DMS79 (cell line): ENCODE measurements around the gene ATXN7L2.

Experiments
- DNase-seq: peaks from one replicate; lab custom pipeline; 2025; lab: John Stamatoyannopoulos, UW

Gene ATXN7L2

DNA sequence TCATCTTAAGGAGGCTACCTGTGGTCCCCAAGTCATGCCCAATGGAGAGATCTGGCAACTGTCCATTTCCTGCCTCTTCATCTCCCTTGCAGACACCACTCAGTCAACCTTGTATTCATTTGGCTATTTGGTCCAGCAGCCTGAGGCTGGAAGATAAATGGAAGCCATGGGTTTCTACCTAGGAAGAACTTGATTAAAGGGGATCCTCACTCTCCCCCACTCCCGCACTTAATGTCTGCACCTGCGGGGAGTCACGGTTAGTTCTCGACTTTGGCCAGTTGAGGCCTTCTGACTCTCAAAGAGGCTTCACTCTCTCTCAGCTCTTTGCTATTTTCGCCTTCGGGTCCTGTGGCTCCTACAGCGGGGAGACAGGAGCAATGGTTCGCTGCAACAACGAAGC lies 8.4 kb upstream of the ATXN7L2 start:
- no peak for DNase-seq

DNA sequence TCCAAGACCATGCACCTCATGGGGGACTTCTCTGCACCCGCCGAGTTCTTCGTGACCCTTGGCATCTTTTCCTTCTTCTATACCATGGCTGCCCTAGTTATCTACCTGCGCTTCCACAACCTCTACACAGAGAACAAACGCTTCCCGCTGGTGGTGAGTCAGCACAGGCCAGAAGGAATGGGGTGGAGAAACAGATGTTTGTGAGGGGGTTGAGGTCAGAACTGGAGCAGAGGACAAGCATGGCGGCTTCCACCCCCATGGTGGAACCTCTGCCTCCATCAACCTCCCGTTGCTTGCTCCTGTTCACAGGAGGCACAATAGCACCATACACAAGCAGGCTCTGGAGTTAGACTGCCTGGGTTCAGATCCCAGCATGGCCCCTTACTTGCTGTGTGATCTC lies 6.9 kb upstream of the ATXN7L2 start:
- DNase-seq = no peak

DNA sequence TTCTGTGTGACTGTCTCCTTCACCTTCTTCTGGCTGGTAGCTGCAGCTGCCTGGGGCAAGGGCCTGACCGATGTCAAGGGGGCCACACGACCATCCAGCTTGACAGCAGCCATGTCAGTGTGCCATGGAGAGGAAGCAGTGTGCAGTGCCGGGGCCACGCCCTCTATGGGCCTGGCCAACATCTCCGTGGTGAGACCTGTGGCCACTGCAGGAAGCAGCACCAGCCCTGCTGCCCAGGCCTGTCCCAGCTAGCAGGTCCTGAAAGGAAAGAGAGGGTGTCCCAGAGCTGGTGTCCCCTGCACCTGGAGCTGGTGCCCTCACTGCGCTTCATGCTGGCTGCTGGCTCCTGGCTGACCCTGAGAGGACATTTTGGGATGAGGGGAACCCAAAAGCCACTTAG lies 5.9 kb upstream of the ATXN7L2 start:
- DNase-seq = no peak

DNA sequence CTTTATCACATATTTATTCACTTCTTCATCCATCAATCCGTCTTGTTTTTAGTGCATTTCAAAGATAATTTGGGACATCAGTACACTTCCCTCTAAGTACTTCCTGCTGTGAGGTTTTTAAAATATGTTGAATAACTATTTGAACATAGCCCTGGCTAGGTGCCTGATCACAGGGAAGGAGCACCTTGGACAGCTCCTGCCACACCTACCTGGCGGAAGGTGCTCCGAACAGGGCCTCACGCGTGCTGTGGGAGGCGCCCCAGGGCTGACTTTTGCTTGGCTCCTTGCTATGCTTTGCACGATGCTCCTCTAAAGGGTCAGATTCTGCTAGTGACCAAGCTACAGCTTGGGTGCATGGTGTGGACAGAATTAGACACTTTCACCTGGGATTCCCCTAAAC lies 4.9 kb upstream of the ATXN7L2 start:
- DNase-seq = no peak

DNA sequence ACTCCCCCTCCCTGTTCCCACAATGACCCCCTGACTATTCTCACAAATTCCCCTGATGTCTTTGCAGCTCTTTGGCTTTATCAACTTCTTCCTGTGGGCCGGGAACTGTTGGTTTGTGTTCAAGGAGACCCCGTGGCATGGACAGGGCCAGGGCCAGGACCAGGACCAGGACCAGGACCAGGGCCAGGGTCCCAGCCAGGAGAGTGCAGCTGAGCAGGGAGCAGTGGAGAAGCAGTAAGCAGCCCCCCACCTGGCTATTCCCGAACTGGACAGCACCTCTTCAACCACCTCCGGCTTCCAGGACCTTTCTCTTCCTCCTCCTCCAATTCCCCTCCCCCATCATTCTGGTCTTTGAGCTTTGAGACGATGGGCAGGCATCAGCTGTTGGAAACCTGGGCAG lies 4.4 kb upstream of the ATXN7L2 start:
- DNase-seq = no peak

DNA sequence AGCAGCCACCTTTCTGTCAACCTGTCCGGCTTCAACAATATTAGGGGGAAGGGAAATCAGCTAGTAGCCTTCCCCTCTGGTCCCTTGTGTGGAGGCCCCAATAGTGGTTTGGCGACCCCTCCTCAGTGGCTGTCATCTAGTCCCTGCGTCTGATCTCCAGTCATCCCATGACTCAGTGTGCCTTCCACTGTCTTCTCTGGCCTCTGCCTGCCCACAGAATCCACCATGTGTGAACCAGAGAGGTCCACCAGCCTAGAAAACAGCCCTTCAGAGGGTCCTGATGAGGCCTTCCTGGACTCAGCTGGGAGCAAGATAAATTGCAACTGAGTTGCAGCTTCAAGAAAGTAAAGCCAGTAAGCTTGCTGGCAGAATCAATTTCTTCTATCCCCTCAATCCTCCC lies 3.8 kb upstream of the ATXN7L2 start:
- DNase-seq = no peak

DNA sequence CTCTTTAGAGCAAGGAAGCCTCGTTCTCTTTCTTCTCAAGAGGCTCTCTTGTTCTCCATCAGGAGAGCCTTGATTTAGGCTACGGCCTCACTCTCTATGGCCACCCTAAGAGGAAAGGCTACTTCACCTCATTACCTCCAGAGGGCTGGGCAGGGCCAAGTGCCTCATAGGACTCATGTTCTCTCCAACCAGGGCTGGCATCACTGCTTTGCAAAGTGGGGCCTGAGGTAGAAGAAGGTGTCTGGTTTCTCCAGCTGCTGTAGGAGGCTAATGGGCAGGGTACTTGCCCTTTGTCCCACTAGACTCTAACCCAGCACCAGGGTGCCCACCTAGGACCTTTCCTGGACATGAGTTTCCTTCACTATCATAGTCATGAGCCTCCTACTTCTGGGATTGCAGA lies 2.1 kb upstream of the ATXN7L2 start:
- peak; percentile 11 for DNase-seq

DNA sequence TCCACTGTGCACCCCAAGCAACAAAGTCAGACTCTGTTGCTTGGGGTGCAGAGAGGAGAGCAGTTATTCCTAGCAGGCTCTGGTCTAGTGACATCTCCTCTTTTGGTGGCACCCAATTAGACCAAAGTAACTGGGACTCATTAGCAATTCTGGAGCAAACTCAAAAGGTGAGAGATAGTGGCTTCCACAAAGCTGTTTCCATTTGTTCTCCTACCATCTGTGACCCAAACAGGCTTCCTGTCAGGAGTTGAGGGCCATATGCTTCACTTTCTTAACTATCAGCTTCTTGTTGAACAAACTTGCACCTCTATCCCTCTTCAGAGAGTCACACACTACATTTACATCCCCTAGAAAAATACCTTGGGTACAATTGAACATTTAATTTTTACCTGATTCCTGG lies 1.5 kb upstream of the ATXN7L2 start:
- no peak for DNase-seq

DNA sequence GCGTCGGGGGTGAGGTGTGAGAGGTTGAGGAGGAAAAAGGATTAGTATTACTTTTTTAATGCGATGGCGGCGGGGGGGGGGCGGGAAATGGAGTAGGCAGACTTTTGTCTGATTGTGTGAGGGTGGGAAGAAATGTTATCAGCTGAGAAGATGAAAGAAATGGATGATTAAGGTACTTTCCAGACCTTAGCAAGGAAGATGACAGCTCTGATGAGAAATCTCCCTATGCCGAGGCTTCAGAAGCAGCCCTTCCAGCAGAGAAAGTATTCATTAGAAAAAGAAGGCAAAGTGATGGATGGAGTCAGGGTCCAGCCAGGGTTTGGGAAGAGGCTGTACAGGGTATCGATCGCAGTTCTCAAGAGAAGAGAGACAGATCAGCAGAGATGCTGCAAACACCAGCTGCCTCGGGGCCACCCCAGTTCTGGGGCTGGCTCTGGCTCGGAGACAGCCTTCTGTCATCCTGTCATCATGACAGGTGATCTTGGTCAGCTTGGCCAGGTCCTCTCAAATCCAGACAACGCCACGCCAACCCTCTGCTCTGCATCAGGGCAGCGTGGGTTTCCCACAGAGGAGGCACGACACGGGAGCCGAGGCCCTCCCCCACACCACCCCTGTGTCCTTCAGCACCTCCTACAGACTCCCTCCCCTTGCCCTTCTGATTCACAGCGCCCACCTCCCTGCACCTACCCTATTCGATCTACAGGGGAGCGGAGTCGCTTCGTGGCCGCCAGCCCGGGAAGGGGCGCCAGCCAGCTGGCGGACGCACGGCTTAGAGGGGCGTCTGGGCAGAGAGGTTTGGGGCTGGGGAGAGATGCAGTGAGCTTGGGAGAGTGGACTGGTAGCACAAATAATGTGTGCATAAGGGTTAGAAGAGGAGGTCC lies 674 bp upstream of the ATXN7L2 start:
- DNase-seq = peak; percentile 43

DNA sequence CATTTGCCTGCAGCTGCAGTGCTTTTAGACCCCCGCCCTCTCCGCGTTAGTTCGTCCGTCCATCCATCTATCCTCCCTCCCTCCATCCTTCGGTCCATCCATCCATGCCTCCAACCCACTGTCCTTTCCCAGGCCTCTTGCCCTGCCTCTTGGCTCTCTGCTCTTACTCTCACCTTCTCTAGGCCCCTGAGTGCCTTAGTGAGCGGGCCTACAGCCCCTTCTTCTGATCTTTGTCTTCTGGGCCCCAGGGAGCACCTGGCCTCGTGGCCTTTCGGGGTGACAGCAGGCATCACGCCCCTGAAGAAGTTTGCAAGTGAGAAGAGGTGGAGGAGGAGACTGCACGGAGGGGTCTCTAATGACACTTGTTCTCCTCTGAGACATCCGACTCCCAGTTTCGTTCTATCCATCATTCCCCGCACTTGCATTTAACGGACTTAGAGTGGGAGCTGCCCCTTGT lies 842 bp downstream of the ATXN7L2 start:
- DNase-seq = no peak

DNA sequence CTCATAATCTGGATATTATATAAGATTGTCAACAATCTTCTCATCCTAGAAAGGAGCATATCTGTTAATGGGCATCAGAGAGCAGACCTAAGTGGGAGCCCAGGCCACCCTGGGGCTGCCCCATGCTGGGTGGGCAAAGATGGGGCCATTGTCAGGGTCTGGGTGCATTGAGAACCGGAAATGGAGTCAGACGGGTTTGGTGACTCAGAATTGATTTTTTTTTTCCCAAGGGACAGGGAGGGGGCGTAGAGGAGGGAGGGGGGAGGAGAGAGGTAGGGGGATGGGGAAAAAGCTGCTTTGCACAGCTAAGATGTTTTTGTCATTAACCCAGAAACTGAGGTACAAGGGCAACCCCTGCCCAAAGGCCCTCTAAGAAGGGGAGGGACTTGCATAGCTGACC lies 1.3 kb downstream of the ATXN7L2 start:
- no peak for DNase-seq

DNA sequence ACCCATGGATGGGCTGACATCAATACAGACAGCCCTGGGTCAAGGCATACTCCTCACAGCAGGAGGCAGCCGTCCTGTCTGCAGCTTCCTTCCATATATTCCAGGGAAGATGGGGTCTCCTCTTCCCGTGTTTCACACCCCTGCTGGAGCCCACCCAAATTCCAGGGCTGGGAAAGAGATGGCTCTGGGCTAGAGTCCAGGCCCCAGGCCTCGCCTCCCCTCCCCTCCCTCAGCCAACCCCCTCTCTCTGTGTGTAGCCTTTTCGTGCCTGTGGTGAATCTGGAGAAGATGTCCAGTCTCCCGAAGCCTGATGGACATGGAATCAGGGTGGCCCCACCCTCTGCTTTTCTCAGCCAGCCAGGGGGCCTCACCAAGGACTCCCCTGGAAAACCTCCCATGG lies 3.6 kb downstream of the ATXN7L2 start:
- DNase-seq = no peak

DNA sequence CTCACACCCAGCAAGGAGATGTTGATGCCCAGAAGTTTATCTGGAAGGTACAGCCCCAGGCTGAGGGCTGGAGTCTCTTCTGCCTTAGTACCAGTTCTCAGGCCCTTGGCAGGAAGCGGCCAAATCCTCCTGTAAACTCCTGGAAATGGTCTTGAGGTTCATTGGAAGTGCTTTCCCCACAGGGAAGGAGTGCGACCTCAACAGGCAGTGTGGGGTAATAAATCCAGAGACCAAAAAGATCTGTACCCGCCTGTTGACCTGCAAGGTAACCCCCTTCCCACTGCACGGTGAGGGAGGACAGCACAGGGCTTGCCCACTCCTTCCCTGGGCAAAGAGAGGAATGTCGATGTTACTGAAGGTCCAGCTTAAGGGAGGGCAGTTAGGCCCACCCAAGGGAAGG lies 4.5 kb downstream of the ATXN7L2 start:
- no peak for DNase-seq

DNA sequence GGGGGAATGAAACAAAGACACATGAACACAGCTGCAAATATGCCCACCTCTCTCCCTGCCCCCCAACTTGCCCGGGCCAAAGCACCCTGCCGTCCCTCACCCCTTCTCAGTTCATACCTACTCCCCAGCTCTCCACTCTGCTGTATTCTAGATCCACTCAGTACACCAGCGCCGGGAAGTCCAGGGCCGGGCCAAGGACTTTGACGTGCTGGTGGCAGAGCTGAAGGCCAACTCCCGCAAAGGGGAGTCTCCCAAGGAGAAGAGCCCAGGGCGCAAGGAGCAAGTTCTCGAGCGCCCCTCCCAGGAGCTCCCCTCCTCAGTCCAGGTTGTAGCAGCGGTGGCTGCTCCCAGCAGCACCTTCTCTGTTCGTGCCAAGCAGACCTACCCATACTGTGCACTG lies 5.0 kb downstream of the ATXN7L2 start:
- DNase-seq = no peak

DNA sequence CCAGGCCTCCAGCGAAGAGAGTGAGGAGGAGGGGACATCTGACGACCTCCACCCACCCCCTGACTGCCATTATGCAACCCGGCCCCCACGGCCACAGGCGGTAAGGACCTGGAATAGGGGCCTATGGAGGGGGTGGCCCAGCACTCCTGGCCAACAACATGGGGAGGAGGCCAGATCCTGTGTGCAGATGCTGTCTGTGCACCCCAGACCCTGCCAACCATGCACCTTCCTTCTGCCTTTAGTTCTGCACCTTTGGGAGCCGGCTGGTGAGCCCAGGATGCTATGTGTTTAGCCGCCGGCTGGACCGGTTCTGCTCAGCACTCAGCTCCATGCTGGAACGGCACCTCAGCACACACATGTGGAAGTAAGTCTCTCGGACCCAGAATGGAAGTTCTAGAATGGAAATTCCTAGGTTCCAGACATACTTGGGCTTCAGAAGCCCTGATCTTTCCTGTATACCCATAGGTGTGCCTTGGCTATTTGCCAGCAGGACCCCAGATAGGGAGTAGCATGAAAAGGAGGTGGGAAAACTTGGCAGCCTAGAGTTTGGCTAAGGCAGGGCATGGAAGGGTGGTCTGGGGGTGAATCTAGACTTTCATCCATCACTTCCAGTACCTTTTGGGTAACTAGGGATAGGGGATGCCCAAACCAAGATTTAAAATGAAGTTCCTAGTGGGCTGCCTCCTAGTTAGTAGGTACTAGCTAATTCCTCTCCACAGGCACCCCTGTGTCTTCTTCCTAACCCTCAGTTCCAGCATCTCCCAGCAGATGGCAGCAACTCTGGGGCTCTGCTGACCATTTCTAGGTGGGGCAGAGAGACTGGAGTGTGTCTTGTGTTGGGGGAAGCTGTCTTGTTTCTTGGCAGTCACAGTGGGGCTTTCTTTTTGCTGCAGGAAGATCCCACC lies 6.6 kb downstream of the ATXN7L2 start:
- peak; percentile 21 for DNase-seq

DNA sequence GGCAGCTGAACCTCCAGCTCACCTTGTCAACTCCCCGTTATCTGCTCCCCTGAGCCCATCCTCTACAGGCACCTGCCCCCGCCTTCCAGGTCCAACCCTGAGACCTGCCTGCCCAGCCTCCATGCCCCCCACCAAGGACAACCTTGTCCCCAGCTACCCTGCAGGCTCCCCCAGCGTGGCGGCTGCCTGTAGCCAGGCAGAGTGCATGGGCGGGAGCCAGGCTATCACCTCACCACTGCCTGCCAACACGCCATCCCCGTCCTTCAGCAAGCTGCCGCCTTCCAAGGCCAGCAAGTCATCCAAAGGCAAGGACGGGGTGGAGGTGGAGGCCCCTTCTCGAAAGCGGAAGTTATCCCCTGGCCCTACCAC lies 7.2 kb downstream of the ATXN7L2 start:
- no peak for DNase-seq

DNA sequence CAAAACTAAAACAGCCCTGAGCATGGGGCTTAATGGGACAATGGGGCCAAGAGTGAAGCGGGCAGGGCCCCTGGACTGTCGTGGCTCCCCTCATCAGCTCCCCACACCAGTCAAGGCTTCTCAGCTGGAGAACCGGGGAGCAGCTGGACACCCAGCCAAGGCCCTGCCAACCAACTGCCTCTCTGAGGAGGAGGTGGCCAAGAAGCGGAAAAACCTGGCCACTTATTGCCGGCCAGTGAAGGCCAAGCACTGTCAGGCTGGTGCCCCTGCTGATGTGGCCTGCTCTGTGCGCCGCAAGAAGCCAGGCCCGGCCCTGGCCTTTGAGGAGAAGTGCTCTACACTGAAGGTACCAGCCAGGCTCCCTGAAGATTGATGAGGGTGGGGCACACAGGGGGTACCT lies 7.7 kb downstream of the ATXN7L2 start:
- DNase-seq = no peak

DNA sequence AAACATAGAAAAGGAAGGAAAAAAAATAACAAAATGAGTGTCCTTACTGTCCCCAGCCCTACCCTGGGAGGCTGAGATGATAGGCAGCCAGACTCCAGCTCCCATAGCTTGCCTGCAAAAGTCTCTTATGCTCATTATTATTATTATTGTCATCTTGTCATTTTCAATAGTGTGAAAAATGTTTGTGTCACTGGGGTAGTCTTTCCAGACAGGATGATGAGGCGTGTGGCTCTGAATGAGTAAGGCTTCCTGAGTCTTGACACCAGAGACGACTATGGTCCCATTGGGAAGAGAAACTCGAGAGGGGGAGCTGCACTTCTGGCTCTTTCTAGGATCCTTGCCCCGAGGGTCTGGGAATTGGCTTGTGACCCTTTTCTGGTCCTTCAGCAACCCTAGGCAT lies 9.1 kb downstream of the ATXN7L2 start:
- no peak for DNase-seq

DNA sequence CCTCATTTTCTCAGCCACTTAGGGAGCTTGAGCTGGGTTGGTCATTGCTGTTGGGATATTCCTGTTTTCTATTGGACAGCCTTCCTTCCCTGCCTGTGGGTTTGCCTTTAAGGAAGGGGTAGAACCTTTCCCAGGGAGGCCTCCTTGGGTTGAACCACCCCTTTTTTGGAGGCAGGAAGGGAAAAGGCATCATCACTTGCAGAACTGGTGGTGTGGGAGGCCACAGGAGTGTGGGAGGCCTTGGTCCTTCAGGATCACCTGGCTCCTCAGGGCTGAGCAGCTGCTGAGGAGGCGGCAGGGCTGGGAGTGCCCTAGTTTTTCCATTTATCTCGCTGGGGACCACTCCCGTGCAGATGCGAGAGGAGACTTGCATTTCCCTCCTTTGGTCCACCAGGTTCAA lies 9.5 kb downstream of the ATXN7L2 start:
- DNase-seq = no peak

DNA sequence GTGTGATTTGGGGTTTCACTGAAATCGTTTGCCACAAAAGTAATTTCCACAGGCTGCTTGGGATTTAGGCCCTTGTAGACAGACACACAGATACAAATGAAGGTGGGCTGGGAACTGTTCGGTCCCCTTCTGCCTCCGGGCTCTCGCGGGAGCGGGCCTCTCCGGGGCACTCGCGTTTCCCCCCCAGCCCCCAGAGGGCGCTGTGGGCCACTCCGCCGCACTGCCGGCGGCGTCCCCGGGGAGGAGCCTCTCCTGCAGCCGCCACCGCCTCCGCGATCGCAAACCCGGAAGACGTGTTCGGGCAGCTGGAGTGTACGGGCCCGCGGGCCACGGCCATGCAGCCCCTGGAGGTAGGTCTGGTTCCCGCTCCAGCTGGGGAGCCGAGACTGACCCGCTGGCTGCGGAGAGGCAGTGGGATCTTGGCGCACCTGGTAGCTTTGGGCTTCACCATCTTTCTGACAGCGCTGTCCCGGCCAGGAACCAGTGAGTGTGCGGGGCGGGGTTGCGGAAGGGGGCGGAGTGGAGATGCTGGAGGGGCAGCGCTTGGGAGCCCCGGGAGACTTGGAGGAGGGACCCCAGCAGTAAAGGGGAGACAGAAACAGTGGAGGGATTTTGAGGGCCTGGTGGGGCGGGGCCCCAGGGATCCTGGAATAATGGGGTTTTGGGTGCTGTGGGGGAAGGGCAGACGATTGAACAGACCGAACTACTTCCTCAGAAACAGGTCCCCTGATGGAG lies 10.3 kb downstream of the ATXN7L2 start, which contains the start of gene CYB561D1:
TSS of gene CYB561D1 (plus strand) at position 290 of the 735 bp plus-strand sequence. CDS start at position 336, 46 bp downstream.
- peak; percentile 74 for DNase-seq

DNA sequence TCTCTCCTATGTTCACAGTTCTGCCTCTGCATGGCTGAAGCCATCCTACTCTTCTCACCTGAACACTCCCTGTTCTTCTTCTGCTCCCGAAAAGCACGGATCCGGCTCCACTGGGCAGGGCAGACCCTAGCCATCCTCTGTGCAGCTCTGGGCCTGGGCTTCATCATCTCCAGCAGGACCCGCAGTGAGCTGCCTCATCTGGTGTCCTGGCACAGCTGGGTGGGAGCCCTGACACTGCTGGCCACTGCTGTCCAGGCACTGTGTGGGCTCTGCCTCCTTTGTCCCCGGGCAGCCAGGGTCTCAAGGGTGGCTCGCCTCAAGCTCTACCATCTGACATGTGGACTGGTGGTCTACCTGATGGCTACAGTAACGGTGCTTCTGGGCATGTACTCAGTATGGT lies 12.0 kb downstream of the ATXN7L2 start:
- no peak for DNase-seq

DNA sequence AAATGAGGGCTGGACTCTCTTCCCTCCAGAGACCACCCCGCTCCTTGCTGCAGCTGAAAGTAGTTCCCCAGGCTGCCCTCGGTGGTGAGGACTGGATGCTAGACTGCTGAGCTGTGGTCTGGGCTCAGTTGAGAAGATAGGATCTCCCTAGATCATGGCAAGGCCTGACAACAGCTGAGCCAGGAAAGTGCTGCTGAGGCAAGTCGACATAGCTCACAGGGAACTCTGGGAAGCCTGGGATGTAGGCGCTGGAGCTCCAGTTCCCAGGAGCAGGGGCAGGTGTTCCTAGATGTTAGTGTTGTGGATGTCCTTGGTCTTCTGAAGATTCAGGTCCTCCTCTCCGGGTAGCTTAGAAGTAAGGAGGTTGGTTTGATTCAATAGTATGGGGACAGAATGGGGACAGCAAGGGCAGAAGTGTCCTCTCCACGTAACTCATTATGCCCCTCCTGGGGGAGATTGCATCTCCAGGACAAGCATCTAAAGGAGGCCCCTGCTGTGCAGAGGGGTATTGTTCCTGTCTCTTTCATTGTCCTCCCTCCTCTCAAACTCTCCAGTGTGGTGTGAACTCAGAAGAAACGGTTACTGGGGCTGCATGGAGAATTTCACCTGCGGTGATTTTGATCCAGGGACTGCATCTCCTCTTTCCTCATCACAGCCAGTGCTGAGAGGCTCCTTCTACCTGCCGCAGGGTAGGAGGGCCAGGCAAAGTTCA lies 13.9 kb downstream of the ATXN7L2 start:
- DNase-seq = no peak
